Sigmoid colon (tissue), 4 donors: ENCODE results near the gene MYL7.

Experiments
- CTCF ChIP-seq, 4 experiments: fragments of 450-650 bp in 3 of 4; fragments of 200-600 bp in 1 of 4; IDR thresholded peaks; one replicate each; pipeline ENCODE4 v1.5.1; 2016 to 2019; ENCODE audit warnings: antibody characterized with exemption in 4 of 4, mild to moderate bottlenecking in 3 of 4, moderate library complexity in 2 of 4
- EP300 ChIP-seq, 4 donors: sonication (generic); formaldehyde crosslinking; IDR thresholded peaks; one replicate each; pipeline ENCODE4 v1.6.1; 2017; ENCODE audit warnings: antibody characterized with exemption in 4 of 4
- POLR2A ChIP-seq, 2 donors: fragments of 450-650 bp; IDR thresholded peaks; one replicate each; pipeline ENCODE4 v1.6.1; 2016; ENCODE audit warnings: antibody characterized with exemption in 2 of 2, mild to moderate bottlenecking in 2 of 2, moderate library complexity in 2 of 2
- POLR2AphosphoS5 ChIP-seq, 4 donors: sonication (generic); formaldehyde crosslinking; IDR thresholded peaks; one replicate each; pipeline ENCODE4 v1.6.1; 2017; ENCODE audit warnings: antibody characterized with exemption in 4 of 4

- no peak for TF ChIP-seq CTCF (IDR thresholded peaks at IDR 0.05)
- no peak for TF ChIP-seq POLR2A (IDR thresholded peaks at IDR 0.05)
- no peak for TF ChIP-seq EP300 (IDR thresholded peaks at IDR 0.05)
- TF ChIP-seq POLR2AphosphoS5 (IDR thresholded peaks at IDR 0.05): no peak
These were observed 34.6 kb downstream of the MYL7 start for GRCh38 chr7:44106311-44107065.
